ENCODE measurements around the gene MN1. TPM values are rescaled to one million over a fixed set of nuclear protein-coding genes. Genes with fewer than 3 reads are reported as not detected.

The MN1 gene
- total RNA-seq, 1 donor from 2014 or later: 0.07 TPM

DNA sequence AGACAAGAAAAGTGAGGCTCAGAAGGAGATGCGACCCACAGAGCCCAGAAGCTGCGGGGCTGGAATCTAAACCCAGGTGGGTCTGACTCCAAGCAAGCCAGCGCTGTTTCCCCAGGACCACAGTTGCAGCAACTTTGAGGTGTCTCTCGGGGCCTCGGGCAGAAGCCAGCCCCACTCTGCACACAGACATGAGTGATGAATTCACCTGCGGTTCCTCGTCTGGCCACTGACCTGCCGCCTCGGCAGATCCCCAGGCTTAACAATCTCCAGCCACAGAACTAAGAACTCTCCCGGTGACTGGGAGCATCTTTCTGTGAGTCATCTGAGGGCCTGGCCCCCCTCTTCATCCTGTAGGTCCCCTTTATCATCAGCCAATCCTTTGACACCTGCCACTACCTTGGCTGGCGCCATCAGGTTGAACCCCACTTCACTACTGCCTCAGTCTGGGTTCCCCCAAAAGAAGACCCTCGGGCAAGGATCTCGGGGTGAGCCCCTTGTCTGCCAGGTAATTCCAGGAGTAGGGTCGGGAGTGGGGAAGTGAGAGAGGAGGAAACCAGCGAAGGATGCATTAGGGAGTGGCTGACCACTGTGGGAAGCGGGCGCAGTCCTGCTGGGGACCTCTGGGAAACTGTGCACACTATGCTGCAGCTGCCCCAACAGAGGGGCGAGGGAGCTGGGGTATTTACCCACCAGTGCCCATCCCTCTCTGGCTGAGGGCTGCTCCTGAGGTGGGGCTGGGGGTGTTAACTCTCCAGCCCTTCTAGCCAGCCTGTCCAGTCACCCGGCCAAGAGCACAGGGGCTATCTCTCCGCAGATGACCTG lies 33.0 kb upstream of the MN1 start:
- ATAC-seq (ENCODE audit: low read depth) (no peak), DNase-seq (no peak)
- TF ChIP-seq, protein P1, sequence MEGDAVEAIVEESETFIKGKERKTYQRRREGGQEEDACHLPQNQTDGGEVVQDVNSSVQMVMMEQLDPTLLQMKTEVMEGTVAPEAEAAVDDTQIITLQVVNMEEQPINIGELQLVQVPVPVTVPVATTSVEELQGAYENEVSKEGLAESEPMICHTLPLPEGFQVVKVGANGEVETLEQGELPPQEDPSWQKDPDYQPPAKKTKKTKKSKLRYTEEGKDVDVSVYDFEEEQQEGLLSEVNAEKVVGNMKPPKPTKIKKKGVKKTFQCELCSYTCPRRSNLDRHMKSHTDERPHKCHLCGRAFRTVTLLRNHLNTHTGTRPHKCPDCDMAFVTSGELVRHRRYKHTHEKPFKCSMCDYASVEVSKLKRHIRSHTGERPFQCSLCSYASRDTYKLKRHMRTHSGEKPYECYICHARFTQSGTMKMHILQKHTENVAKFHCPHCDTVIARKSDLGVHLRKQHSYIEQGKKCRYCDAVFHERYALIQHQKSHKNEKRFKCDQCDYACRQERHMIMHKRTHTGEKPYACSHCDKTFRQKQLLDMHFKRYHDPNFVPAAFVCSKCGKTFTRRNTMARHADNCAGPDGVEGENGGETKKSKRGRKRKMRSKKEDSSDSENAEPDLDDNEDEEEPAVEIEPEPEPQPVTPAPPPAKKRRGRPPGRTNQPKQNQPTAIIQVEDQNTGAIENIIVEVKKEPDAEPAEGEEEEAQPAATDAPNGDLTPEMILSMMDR (IDR thresholded peaks at IDR 0.05): no peak
- H3K9me3 Mint-ChIP-seq: peaks cover 6% of the 10 kb centered on the region
- POLR2A ChIA-PET: no interaction called here
- intact Hi-C loops (cut with micrococcal nuclease): no loop called here
- CTCF ChIA-PET: no interaction called here
- H3K27ac Mint-ChIP-seq: no peak overlapping the region
- H3K36me3 Mint-ChIP-seq (ENCODE audit: low read depth): peaks cover 3% of the 10 kb centered on the region
- H3K27me3 Mint-ChIP-seq: no peaks in the 10 kb centered on the region
- H3K4me3 Mint-ChIP-seq: no peak overlapping the region
- no peaks in the 10 kb centered on the region for H3K4me1 Mint-ChIP-seq

GRCh38 chr22:27833803-27834202 lies 32.2 kb upstream of the MN1 start:
- Mint-ChIP-seq H3K27me3 (no peaks in the 10 kb centered on the region), H3K4me1 (no peaks in the 10 kb centered on the region), H3K36me3 (ENCODE audit: low read depth) (peaks cover 3% of the 10 kb centered on the region), H3K9me3 (peaks cover 6% of the 10 kb centered on the region), H3K27ac (no peak overlapping the region), H3K4me3 (no peak overlapping the region)
- intact Hi-C loops (cut with micrococcal nuclease): no loop called here
- ATAC-seq (ENCODE audit: low read depth) (no peak), DNase-seq (no peak)
- CTCF ChIA-PET: no interaction called here
- POLR2A ChIA-PET: no interaction called here
- TF ChIP-seq, protein P1 (IDR thresholded peaks at IDR 0.05): no peak

GRCh38 chr22:27832606-27833005 lies 31.1 kb upstream of the MN1 start:
- TF ChIP-seq, protein P1 (IDR thresholded peaks at IDR 0.05): no peak
- peaks cover 3% of the 10 kb centered on the region for H3K36me3 Mint-ChIP-seq (ENCODE audit: low read depth)
- DNase-seq (no peak), ATAC-seq (ENCODE audit: low read depth) (no peak)
- H3K27me3 Mint-ChIP-seq: no peaks in the 10 kb centered on the region
- H3K4me3 Mint-ChIP-seq: no peak overlapping the region
- no peak overlapping the region for H3K27ac Mint-ChIP-seq
- intact Hi-C loops (cut with micrococcal nuclease): no loop called here
- POLR2A ChIA-PET: interaction anchor here (0.7 kb wide), 1 partner anchor 27 kb away, joined by 3 read pairs; no protein-coding TSS in a partner anchor
- CTCF ChIA-PET: no interaction called here
- H3K4me1 Mint-ChIP-seq: no peaks in the 10 kb centered on the region
- peaks cover 3% of the 10 kb centered on the region for H3K9me3 Mint-ChIP-seq

DNA sequence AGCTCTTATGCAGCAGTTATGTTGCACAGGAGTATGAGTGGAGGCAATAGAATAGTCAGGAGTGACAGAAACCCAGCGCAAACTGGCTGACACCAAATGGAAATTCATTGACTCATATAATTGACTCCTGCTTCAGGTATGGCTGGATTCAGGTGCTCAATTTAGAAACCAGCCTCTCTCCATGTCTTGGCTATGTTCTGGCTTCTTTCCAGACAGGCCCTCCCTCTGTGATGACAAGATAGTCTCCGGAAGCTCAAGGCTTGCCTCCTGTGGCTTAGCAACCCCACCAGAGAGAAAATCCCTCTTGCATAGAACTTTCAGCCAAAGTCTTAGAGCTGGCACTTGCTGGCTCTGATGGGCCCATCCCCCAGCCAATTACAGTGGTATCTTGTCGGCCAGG lies 28.1 kb upstream of the MN1 start:
- ATAC-seq (ENCODE audit: low read depth) (no peak), DNase-seq (no peak)
- H3K27ac Mint-ChIP-seq: no peak overlapping the region
- peaks cover under 1% of the 10 kb centered on the region for H3K36me3 Mint-ChIP-seq (ENCODE audit: low read depth)
- H3K4me1 Mint-ChIP-seq: no peaks in the 10 kb centered on the region
- TF ChIP-seq, protein P1 (IDR thresholded peaks at IDR 0.05): no peak
- H3K9me3 Mint-ChIP-seq: no peaks in the 10 kb centered on the region
- CTCF ChIA-PET: no interaction called here
- POLR2A ChIA-PET: no interaction called here
- no peaks in the 10 kb centered on the region for H3K27me3 Mint-ChIP-seq
- no peak overlapping the region for H3K4me3 Mint-ChIP-seq
- intact Hi-C loops (cut with micrococcal nuclease): no loop called here

DNA sequence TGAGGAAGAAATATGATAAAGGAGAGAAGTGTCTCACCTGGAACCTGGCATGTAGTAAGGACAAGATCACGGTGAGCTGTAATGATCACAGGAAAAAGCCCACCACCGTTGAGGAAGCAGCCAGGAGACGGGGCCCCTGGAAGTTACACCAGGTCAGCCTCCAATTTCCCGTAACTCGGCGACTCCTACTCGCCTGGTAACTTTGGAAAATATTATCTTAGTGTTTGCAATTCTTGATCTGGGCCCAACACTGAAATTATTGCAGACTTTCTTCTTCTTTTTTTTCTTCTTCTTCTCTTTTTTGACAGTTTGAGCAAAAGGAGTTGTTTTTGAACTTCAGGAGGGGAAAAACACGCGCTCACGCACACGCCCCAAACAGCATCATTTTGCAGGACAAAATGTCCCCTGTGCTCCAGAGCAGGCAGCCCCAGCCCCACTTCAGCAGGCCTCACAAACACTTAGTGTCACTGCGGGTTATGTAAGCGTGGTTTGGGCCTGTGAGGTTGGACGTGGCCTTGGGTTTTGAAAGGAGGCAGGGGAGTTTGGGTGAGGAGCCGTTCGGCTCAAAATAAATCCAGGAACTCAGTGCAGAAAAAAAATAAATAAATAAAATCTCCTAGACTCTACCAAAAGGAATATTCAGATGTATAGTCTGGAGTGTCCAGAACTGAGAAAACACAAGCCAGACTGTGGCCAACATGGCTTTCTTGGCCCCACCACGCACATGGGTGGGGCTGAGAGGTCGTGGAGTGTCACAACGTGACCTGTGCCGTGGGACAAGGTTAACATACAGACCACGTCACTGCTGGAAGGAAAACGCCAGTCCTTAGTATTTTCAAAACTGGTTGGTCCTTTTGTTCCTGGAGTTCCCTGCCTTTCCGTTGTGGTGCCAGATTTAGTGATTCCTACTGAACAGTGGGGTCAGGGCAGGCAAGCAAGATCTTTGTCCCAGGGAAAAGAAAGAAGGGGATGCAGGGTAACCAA lies 26.3 kb upstream of the MN1 start:
- Mint-ChIP-seq H3K4me3 (no peak overlapping the region), H3K36me3 (ENCODE audit: low read depth) (no peaks in the 10 kb centered on the region), H3K9me3 (no peaks in the 10 kb centered on the region), H3K4me1 (no peaks in the 10 kb centered on the region), H3K27ac (no peak overlapping the region), H3K27me3 (no peaks in the 10 kb centered on the region)
- ATAC-seq (ENCODE audit: low read depth) (no peak), DNase-seq (no peak)
- CTCF ChIA-PET: no interaction called here
- TF ChIP-seq, protein P1 (IDR thresholded peaks at IDR 0.05): no peak
- intact Hi-C loops (cut with micrococcal nuclease): no loop called here
- POLR2A ChIA-PET: no interaction called here

Measured in activated B cell treated with CpG ODN at 0.5 μM for 24 hours (primary cell).